Activated CD8-positive, alpha-beta T cell treated with anti-CD3 and anti-CD28 coated beads for 36 hours (primary cell): Measurements from ENCODE around the gene OTOP2. TPM values are rescaled to one million over a fixed set of nuclear protein-coding genes. Genes with fewer than 3 reads are reported as not detected.

Experiments used
- ATAC-seq: fragments of 200-7000 bp; cut with Tn5 transposase; one replicate; pipeline ENCODE4 v1.10.0; 2021; ENCODE audit warnings: mild to moderate bottlenecking, moderate library complexity
- CTCF ChIA-PET: fragments of 350-600 bp; sonication (Branson Sonifier 250); formaldehyde crosslinking; loops from one replicate; lab custom pipeline; 2021; ENCODE audit warnings: antibody characterized with exemption; lab: Charles Lee
- POLR2A ChIA-PET: fragments of 350-600 bp; sonication (Branson Sonifier 250); formaldehyde crosslinking; loops from one replicate; lab custom pipeline; 2021; ENCODE audit warnings: antibody characterized with exemption; lab: Charles Lee
- DNase-seq: peaks from one replicate; pipeline ENCODE4 v3.0.0-alpha.2; 2020
- H3K27ac Mint-ChIP-seq: one replicate; pipeline ENCODE4 v1.8.0; 2021; ENCODE audit warnings: mild to moderate bottlenecking, mixed read lengths
- H3K27me3 Mint-ChIP-seq: one replicate; pipeline ENCODE4 v1.8.0; 2021; ENCODE audit warnings: mixed read lengths
- H3K36me3 Mint-ChIP-seq: one replicate; pipeline ENCODE4 v1.8.0; 2021; ENCODE audit warnings: low read depth, mixed read lengths
- H3K4me1 Mint-ChIP-seq: one replicate; pipeline ENCODE4 v1.8.0; 2021; ENCODE audit warnings: low read depth, mixed read lengths
- H3K4me3 Mint-ChIP-seq: one replicate; pipeline ENCODE4 v1.8.0; 2021; ENCODE audit warnings: mild to moderate bottlenecking, moderate library complexity, mixed read lengths
- H3K9me3 Mint-ChIP-seq: one replicate; pipeline ENCODE4 v1.8.0; 2021; ENCODE audit warnings: mixed read lengths
- intact Hi-C: fragments of 100-400 bp; cut with micrococcal nuclease; formaldehyde crosslinking; loops from one replicate; pipeline ENCODE4 v1.10.0; 2022
- total RNA-seq, 2 experiments: library from RNA; stranded (reverse); gene quantifications; one replicate each; pipeline ENCODE4 v1.2.3, GENCODE V29; 2021
- TF ChIP-seq, protein P1 (sequence below): fragments of 200-600 bp; IDR thresholded peaks from one replicate; pipeline ENCODE4 v1.8.0; 2022; ENCODE audit warnings: antibody characterized with exemption, mild to moderate bottlenecking

Gene OTOP2
- total RNA-seq, 2 experiments from 2014 or later: not detected

DNA sequence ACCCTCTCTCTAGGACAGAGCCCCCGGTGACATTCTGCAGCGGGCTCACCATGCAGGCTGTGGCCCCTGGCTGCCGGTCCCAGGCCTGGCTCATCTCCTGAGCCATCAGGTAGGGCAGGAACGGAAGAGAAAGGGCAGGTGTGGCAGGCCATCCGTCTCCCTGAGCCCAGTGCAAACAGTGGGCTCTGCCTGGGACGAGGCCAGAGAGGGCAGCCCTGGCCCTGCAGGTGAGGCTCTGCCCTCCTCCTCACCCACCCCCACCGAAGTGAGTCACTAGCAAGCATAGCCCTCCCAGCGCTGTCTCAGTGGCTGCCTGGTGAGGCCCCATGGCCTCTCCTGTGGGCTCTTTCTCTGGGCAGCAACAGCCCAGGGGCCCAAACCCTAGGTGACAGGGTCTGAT is 26.1 kb downstream of the OTOP2 start:
- intact Hi-C loops: no loop called here
- Mint-ChIP-seq H3K4me1 (no peaks in the 10 kb centered on the region), H3K4me3 (no peak overlapping the region), H3K27ac (no peak overlapping the region), H3K9me3 (no peaks in the 10 kb centered on the region), H3K27me3 (no peaks in the 10 kb centered on the region), H3K36me3 (no peaks in the 10 kb centered on the region)
- ChIA-PET CTCF (interaction anchor here (2.4 kb wide), 2 partner anchors 8 to 12 kb away, joined by 10 to 13 read pairs; no protein-coding TSS in a partner anchor), POLR2A (interaction anchor here (1.1 kb wide), 1 partner anchor 10 kb away, joined by 3 read pairs; no protein-coding TSS in a partner anchor)
- TF ChIP-seq, protein P1, sequence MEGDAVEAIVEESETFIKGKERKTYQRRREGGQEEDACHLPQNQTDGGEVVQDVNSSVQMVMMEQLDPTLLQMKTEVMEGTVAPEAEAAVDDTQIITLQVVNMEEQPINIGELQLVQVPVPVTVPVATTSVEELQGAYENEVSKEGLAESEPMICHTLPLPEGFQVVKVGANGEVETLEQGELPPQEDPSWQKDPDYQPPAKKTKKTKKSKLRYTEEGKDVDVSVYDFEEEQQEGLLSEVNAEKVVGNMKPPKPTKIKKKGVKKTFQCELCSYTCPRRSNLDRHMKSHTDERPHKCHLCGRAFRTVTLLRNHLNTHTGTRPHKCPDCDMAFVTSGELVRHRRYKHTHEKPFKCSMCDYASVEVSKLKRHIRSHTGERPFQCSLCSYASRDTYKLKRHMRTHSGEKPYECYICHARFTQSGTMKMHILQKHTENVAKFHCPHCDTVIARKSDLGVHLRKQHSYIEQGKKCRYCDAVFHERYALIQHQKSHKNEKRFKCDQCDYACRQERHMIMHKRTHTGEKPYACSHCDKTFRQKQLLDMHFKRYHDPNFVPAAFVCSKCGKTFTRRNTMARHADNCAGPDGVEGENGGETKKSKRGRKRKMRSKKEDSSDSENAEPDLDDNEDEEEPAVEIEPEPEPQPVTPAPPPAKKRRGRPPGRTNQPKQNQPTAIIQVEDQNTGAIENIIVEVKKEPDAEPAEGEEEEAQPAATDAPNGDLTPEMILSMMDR: no peak
- ATAC-seq (no peak), DNase-seq (no peak)

- no peaks in the 10 kb centered on the region for H3K9me3 Mint-ChIP-seq
- ChIA-PET POLR2A (interaction anchor here (1.1 kb wide), 1 partner anchor 10 kb away, joined by 3 read pairs; no protein-coding TSS in a partner anchor), CTCF (interaction anchor here (1.9 kb wide), 1 partner anchor 10 kb away, joined by 9 read pairs; no protein-coding TSS in a partner anchor)
- no peaks in the 10 kb centered on the region for H3K4me1 Mint-ChIP-seq
- no peak overlapping the region for H3K27ac Mint-ChIP-seq
- TF ChIP-seq, protein P1: no peak
- H3K36me3 Mint-ChIP-seq: no peaks in the 10 kb centered on the region
- no peaks in the 10 kb centered on the region for H3K27me3 Mint-ChIP-seq
- no peak overlapping the region for H3K4me3 Mint-ChIP-seq
- intact Hi-C loops: no loop called here
- DNase-seq (no peak), ATAC-seq (no peak)
Measured at GRCh38 chr17:74951065-74951464, 27.0 kb downstream of the OTOP2 start.

DNA sequence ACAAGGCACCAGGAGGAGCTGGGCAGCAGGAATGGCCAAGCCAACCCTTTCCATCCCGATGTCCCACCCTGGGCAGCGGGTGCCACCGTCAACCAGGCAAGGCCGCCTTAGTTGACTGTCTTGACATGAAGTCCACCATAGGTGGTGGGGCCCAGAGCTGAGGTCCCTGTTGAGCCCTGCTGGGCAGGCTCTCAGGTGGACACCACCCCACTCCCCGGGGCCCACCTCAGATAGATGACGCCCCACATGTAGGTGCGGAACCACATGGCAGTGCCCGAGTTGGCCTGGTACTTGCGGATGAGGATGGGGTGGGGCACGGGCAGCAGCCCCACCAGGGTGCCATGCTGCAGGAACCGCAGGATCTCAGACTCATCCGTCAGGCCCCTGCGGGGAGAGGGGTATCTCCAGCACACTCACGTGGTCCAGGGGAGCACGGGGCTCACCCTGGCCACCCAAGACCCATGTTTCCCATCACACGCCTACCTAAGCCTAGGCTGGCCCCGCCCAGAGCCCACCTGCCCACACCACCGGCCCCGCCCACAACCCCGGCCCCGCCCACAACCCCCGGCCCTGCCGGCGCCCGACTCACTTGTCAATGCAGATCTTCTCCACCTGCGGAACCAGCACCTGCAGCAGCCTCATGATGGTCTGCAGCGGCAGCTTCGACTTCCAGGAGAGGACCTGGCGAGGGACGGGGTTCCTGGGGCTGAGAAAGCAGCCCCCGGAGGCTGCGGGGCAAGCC is 27.8 kb downstream of the OTOP2 start:
- POLR2A ChIA-PET: no interaction called here
- intact Hi-C loops: no loop called here
- no peaks in the 10 kb centered on the region for H3K27me3 Mint-ChIP-seq
- no peak overlapping the region for H3K27ac Mint-ChIP-seq
- no peak overlapping the region for H3K4me3 Mint-ChIP-seq
- H3K4me1 Mint-ChIP-seq: no peaks in the 10 kb centered on the region
- ATAC-seq: no peak
- TF ChIP-seq, protein P1: no peak
- CTCF ChIA-PET: interaction anchor here (1.2 to 1.9 kb wide), 2 partner anchors 9 to 89 kb away, joined by 3 to 9 read pairs; no protein-coding TSS in a partner anchor
- no peak for DNase-seq
- no peaks in the 10 kb centered on the region for H3K9me3 Mint-ChIP-seq
- H3K36me3 Mint-ChIP-seq: no peaks in the 10 kb centered on the region

DNA sequence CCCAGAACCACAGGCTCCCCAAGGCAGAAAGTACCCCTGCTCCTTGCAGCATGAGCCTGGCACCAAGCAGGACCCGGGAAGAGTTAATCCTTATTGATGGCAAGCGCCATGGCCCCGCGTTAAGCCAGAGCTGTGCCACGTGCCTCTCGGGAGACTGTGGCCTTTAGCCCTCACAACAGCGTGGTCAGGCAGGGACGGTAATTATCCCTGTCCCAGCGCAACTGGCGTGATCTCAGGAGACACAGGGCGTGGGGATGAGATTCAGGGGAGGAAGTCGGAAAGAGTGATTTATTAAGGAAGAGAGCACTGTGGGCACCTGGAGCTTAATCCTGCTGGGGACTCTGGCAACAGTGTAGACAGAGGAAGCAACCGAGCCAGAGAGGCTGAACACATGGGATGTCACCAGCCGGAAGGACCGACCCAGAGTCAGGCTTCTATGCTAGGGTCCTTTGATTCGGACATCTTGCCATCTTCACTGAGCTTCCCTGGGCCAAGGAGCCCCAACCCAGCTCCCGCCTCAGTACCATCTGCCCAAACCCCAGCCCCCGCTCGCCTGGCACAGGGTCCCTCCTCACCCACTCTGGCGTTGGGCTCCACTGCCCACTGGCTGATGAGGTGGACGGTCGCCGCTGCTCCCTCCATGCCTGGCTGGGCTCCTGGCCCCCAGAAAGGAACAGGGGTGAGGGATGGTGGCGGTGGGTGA is 28.5 kb downstream of the OTOP2 start:
- no peaks in the 10 kb centered on the region for H3K4me1 Mint-ChIP-seq
- POLR2A ChIA-PET: no interaction called here
- no peak overlapping the region for H3K27ac Mint-ChIP-seq

More for the DNA sequence above, 28.5 kb downstream of the OTOP2 start:
- intact Hi-C loops: no loop called here
- Mint-ChIP-seq H3K36me3 (no peaks in the 10 kb centered on the region), H3K9me3 (no peaks in the 10 kb centered on the region), H3K4me3 (no peak overlapping the region), H3K27me3 (no peaks in the 10 kb centered on the region)
- no peak for ATAC-seq
- DNase-seq: no peak
- TF ChIP-seq, protein P1: no peak
- CTCF ChIA-PET: interaction anchor here (1.2 to 1.9 kb wide), 2 partner anchors 9 to 90 kb away, joined by 3 to 9 read pairs; no protein-coding TSS in a partner anchor
